ENCODE results near the gene TINAG.

Gene TINAG

DNA sequence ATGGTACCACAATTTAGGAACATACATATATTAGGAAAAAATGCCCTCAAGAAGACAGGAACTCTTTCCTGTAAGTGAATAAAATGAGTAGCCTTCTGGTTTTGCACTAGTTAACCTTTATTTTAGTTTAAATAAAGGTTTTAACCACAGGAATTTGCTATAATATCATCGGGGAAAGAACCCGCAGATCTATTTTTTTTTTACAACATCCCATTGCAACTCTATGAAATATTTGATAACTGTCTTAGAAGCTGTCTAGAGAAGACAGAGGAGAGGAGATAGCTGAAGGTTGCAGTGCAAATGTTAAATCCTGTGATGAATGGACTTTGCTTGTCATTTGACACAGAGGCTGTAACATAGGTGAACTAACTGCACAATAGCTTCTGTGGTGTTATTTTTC, 69.5 kb downstream of the TINAG start:
- H3K4me1 ChIP-seq (ENCODE audit: insufficient read depth, low read length), result no peaks in the 10 kb centered on the region
- H3K36me3 ChIP-seq (ENCODE audit: insufficient read depth, low read length), result no peaks in the 10 kb centered on the region
- no peak overlapping the region for H3K4me3 ChIP-seq (ENCODE audit: low read depth in 1 of 2, low read length in 2 of 2)
- no peak overlapping the region for H3K9ac ChIP-seq (ENCODE audit: low read length)
- H3K27me3 ChIP-seq (ENCODE audit: control insufficient read depth in 1 of 2, insufficient read depth in 2 of 2, low read length in 2 of 2), result no peaks in the 10 kb centered on the region
- no peak overlapping the region for H3K27ac ChIP-seq (ENCODE audit: low read depth, low read length)
- H3K9me3 ChIP-seq (ENCODE audit: low read length), result no peaks in the 10 kb centered on the region

DNA sequence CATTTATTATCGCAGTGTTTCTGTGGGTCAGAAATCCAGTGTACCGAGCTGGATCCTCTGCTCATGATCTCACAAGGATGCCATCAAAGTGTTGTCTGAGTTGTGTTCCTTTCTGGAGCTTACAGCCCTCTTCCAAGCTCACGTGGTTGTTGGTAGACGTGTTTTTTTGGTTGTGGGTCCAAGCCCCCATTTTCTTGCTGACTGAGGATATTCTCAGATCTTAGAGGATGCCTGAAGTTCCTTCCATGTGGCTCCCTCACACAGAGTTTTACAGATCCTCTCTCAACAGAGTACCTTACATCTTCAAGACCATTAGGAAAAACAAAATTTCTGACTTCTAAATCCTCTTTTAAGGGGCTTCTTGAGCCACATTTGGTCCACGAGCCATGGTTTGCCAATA, 78.1 kb downstream of the TINAG start:
- no peaks in the 10 kb centered on the region for H3K27me3 ChIP-seq (ENCODE audit: control insufficient read depth in 1 of 2, insufficient read depth in 2 of 2, low read length in 2 of 2)
- no peak overlapping the region for H3K4me3 ChIP-seq (ENCODE audit: low read depth in 1 of 2, low read length in 2 of 2)
- no peaks in the 10 kb centered on the region for H3K9me3 ChIP-seq (ENCODE audit: low read length)
- H3K36me3 ChIP-seq (ENCODE audit: insufficient read depth, low read length), result no peaks in the 10 kb centered on the region
- H3K9ac ChIP-seq (ENCODE audit: low read length), result no peak overlapping the region
- H3K4me1 ChIP-seq (ENCODE audit: insufficient read depth, low read length), result no peaks in the 10 kb centered on the region
- no peak overlapping the region for H3K27ac ChIP-seq (ENCODE audit: low read depth, low read length)

DNA sequence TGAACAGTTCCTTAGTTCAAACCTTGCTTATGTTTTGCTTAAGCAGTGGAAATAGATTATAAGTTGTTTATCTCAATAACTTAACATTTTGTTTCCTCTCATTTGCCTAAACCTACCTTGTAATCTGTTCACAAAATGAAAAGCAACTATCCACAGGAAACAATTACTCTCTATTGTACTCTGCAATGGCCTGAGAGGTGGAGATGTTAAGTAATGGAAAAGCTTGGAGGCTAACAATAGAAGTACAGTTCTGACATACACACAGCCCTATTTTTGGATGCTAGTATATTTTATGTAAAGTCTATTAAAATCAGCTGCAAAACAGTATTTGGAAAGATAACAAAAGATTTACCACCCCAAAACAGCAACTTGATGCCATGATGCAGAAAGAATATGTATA, 82.1 kb downstream of the TINAG start:
- H3K4me3 ChIP-seq (ENCODE audit: low read depth in 1 of 2, low read length in 2 of 2), result no peak overlapping the region
- H3K4me1 ChIP-seq (ENCODE audit: insufficient read depth, low read length), result no peaks in the 10 kb centered on the region

DNA sequence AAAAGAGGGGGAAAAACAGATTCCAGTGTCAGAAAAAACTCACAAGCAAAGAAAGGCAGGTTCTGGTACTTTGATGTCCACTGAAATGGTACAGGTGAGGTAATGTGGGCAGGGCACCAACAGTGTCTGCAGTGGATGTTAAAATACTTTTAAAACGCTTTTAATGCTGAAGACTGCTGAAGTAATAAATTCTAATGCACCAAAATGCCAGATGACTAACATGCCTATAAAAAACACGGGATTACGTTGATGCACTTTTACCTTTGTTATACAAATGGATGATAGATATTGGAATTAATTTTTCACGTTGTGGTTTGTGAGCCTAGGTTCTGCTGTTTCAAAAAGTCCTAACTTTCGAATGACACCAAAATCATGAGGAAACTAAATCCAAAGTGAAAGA, 83.3 kb downstream of the TINAG start:
- no peak overlapping the region for H3K9ac ChIP-seq (ENCODE audit: low read length)
- H3K27ac ChIP-seq (ENCODE audit: low read depth, low read length), result no peak overlapping the region
- H3K36me3 ChIP-seq (ENCODE audit: insufficient read depth, low read length), result no peaks in the 10 kb centered on the region
- H3K27me3 ChIP-seq (ENCODE audit: control insufficient read depth in 1 of 2, insufficient read depth in 2 of 2, low read length in 2 of 2), result no peaks in the 10 kb centered on the region
- no peaks in the 10 kb centered on the region for H3K9me3 ChIP-seq (ENCODE audit: low read length)
- no peak overlapping the region for H3K4me3 ChIP-seq (ENCODE audit: low read depth in 1 of 2, low read length in 2 of 2)
- H3K4me1 ChIP-seq (ENCODE audit: insufficient read depth, low read length), result no peaks in the 10 kb centered on the region

More for the DNA sequence above, 82.1 kb downstream of the TINAG start:
- Histone ChIP-seq H3K9ac (ENCODE audit: low read length) (no peak overlapping the region), H3K36me3 (ENCODE audit: insufficient read depth, low read length) (no peaks in the 10 kb centered on the region), H3K27ac (ENCODE audit: low read depth, low read length) (no peak overlapping the region), H3K9me3 (ENCODE audit: low read length) (no peaks in the 10 kb centered on the region), H3K27me3 (ENCODE audit: control insufficient read depth in 1 of 2, insufficient read depth in 2 of 2, low read length in 2 of 2) (no peaks in the 10 kb centered on the region)

DNA sequence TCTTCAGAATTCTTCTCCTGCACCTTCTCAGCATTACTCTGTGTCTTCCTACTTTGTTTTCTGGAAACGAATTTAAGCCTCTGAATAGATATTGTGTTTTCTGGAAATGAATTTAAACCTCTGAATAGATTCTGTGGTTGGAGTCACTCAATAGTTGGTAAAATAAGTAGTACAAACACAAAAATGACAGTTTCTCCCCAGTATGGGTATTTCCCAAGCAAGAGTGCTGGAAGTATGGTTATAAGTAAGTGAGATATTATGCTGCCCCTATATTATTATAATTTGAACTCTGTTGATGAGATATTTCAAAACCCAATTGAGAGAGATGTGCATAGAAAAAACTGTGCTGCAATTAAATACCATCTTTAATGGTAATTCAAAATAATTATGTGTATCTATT, 94.9 kb downstream of the TINAG start:
- no peaks in the 10 kb centered on the region for H3K36me3 ChIP-seq (ENCODE audit: insufficient read depth, low read length)
- H3K27me3 ChIP-seq (ENCODE audit: control insufficient read depth in 1 of 2, insufficient read depth in 2 of 2, low read length in 2 of 2), result no peaks in the 10 kb centered on the region
- no peak overlapping the region for H3K27ac ChIP-seq (ENCODE audit: low read depth, low read length)
- no peaks in the 10 kb centered on the region for H3K9me3 ChIP-seq (ENCODE audit: low read length)
- H3K9ac ChIP-seq (ENCODE audit: low read length), result no peak overlapping the region
- H3K4me3 ChIP-seq (ENCODE audit: low read depth in 1 of 2, low read length in 2 of 2), result no peak overlapping the region
- H3K4me1 ChIP-seq (ENCODE audit: insufficient read depth, low read length), result no peaks in the 10 kb centered on the region

DNA sequence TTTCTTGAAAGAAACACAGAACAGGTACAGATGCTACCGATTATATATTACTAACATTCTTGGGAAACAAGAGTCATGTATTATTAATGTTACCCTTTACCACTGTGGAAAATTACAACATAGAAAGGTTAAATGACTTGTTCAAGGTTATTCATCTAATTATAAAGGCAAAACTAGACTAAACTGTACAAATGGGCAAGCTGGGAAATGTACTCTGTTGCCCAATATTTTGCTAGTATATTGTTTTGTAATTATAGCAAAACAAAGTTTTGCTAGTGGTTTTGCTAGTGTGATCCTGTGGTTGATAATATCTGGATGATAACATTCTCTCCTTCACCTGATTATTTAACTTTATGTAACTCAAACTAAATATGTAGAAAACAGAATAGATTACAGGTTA, 96.5 kb downstream of the TINAG start:
- Histone ChIP-seq H3K4me3 (ENCODE audit: low read depth in 1 of 2, low read length in 2 of 2) (no peak overlapping the region), H3K27ac (ENCODE audit: low read depth, low read length) (no peak overlapping the region), H3K9ac (ENCODE audit: low read length) (no peak overlapping the region), H3K36me3 (ENCODE audit: insufficient read depth, low read length) (no peaks in the 10 kb centered on the region), H3K4me1 (ENCODE audit: insufficient read depth, low read length) (no peaks in the 10 kb centered on the region), H3K27me3 (ENCODE audit: control insufficient read depth in 1 of 2, insufficient read depth in 2 of 2, low read length in 2 of 2) (no peaks in the 10 kb centered on the region), H3K9me3 (ENCODE audit: low read length) (no peaks in the 10 kb centered on the region)

DNA sequence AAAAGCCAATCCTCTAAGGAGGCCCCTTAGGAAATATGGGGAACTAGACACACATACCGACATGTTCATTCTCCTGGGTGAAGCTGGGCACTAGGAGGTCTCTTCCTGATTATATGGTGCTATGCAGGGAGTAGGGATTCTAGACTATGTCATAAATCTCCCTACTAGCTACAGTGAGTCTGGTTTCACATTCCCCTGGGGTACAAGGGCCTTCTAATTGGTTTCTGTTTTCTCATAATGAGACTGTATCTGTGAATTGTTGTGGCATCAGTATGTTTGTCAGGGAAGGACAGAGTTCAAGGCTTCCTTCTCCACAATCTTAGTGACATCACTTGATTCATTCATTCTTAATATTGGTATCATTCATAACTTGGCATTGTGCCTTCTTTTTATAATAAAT, 103.5 kb downstream of the TINAG start:
- Histone ChIP-seq H3K36me3 (ENCODE audit: insufficient read depth, low read length) (no peaks in the 10 kb centered on the region), H3K9me3 (ENCODE audit: low read length) (no peaks in the 10 kb centered on the region), H3K27me3 (ENCODE audit: control insufficient read depth in 1 of 2, insufficient read depth in 2 of 2, low read length in 2 of 2) (no peaks in the 10 kb centered on the region), H3K9ac (ENCODE audit: low read length) (no peak overlapping the region), H3K27ac (ENCODE audit: low read depth, low read length) (no peak overlapping the region), H3K4me1 (ENCODE audit: insufficient read depth, low read length) (no peaks in the 10 kb centered on the region), H3K4me3 (ENCODE audit: low read depth in 1 of 2, low read length in 2 of 2) (no peak overlapping the region)

DNA sequence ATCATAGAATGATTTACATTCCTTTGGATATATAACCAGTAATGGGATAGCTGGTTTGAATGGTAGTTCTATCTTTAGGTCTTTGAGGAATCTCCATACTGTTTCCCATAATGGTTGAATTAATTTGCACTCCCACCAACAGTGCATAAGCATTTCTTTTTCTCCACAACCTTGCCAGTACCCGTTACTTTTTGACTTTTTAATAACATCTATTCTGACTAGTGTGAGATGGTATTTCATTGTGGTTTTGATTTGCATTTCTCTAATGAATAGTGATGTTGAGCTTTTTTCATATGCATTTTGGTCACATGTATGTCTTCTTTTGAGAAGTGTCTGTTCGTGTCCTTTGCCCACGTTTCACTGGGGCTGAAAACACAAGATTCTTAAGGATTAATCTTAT, 107.3 kb downstream of the TINAG start:
- H3K27ac ChIP-seq (ENCODE audit: low read depth, low read length), result no peak overlapping the region

DNA sequence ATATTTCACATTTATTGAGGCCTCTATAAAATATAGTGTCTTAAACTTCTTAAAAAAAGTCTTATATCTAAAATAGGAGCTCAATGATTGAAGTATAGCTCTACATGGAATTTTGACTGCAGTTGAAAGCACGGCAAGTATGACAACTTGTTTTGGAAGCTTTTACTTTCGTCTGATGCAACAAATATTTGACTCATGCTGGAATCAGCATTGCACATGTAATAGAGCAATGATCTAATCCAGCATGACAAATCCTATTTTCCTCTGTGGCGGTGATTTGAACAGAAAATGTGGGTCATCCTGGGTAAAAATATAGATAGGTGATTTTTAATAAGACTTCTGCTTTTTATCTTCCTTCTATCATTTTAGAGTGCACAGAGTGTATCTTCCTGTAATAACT, 111.6 kb downstream of the TINAG start:
- Histone ChIP-seq H3K36me3 (ENCODE audit: insufficient read depth, low read length) (no peaks in the 10 kb centered on the region), H3K9ac (ENCODE audit: low read length) (no peak overlapping the region), H3K27me3 (ENCODE audit: control insufficient read depth in 1 of 2, insufficient read depth in 2 of 2, low read length in 2 of 2) (no peaks in the 10 kb centered on the region), H3K9me3 (ENCODE audit: low read length) (no peaks in the 10 kb centered on the region), H3K4me3 (ENCODE audit: low read depth in 1 of 2, low read length in 2 of 2) (no peak overlapping the region), H3K27ac (ENCODE audit: low read depth, low read length) (no peak overlapping the region), H3K4me1 (ENCODE audit: insufficient read depth, low read length) (no peaks in the 10 kb centered on the region)

More for the DNA sequence above, 107.3 kb downstream of the TINAG start:
- no peaks in the 10 kb centered on the region for H3K4me1 ChIP-seq (ENCODE audit: insufficient read depth, low read length)
- H3K27me3 ChIP-seq (ENCODE audit: control insufficient read depth in 1 of 2, insufficient read depth in 2 of 2, low read length in 2 of 2), result no peaks in the 10 kb centered on the region
- no peaks in the 10 kb centered on the region for H3K36me3 ChIP-seq (ENCODE audit: insufficient read depth, low read length)
- H3K9me3 ChIP-seq (ENCODE audit: low read length), result no peaks in the 10 kb centered on the region
- no peak overlapping the region for H3K4me3 ChIP-seq (ENCODE audit: low read depth in 1 of 2, low read length in 2 of 2)
- no peak overlapping the region for H3K9ac ChIP-seq (ENCODE audit: low read length)

DNA sequence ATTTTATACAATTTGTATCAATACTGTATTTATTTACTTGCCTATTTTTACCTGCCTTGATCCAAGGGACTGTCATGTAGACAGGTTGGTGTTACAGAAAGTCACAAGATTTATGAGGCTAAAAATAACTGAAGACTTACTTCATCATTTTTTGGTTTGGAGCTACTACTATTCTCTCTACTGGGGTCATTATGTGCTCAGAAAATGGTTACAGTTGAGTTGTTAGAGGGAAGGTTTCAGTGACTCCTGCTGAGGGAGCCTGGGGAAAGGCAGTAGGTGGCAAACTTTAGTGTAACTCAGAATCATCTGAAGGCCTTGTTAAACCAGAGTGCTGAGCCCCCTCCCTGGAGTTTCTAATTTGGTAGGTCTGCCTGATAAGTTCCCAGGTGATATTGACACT, 118.8 kb downstream of the TINAG start:
- no peaks in the 10 kb centered on the region for H3K9me3 ChIP-seq (ENCODE audit: low read length)
- no peaks in the 10 kb centered on the region for H3K27me3 ChIP-seq (ENCODE audit: control insufficient read depth in 1 of 2, insufficient read depth in 2 of 2, low read length in 2 of 2)
- no peak overlapping the region for H3K4me3 ChIP-seq (ENCODE audit: low read depth in 1 of 2, low read length in 2 of 2)
- H3K9ac ChIP-seq (ENCODE audit: low read length), result no peak overlapping the region
- H3K36me3 ChIP-seq (ENCODE audit: insufficient read depth, low read length), result no peaks in the 10 kb centered on the region
- H3K27ac ChIP-seq (ENCODE audit: low read depth, low read length), result no peak overlapping the region
- H3K4me1 ChIP-seq (ENCODE audit: insufficient read depth, low read length), result no peaks in the 10 kb centered on the region

DNA sequence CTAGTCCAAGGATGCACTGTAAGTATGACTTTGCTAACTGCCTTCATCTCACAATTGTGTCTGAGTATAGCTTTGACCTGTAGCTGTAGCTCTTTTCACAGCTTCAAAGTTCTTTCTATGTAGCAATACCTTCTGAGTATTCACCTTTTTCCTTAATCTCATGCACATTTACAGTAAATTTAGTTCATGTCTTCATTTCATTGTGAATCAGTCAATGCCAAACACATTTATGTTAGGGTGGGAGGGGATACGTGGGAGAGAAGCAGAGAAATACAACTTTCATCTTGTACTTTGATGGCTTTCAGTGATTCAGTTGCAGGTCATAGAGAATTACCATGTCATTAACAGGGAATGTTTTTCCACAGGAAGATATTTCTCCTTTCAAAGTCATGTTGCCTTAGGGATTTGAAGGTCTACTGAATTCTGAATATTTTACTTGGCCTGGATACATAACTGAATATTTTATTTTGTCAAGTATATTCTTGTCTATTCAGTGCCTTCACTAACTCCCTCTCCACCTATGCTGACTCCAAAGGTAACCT, 119.2 kb downstream of the TINAG start:
- Histone ChIP-seq H3K27ac (ENCODE audit: low read depth, low read length) (no peak overlapping the region), H3K4me1 (ENCODE audit: insufficient read depth, low read length) (no peaks in the 10 kb centered on the region), H3K27me3 (ENCODE audit: control insufficient read depth in 1 of 2, insufficient read depth in 2 of 2, low read length in 2 of 2) (no peaks in the 10 kb centered on the region), H3K9me3 (ENCODE audit: low read length) (no peaks in the 10 kb centered on the region), H3K36me3 (ENCODE audit: insufficient read depth, low read length) (no peaks in the 10 kb centered on the region), H3K9ac (ENCODE audit: low read length) (no peak overlapping the region), H3K4me3 (ENCODE audit: low read depth in 1 of 2, low read length in 2 of 2) (no peak overlapping the region)

DNA sequence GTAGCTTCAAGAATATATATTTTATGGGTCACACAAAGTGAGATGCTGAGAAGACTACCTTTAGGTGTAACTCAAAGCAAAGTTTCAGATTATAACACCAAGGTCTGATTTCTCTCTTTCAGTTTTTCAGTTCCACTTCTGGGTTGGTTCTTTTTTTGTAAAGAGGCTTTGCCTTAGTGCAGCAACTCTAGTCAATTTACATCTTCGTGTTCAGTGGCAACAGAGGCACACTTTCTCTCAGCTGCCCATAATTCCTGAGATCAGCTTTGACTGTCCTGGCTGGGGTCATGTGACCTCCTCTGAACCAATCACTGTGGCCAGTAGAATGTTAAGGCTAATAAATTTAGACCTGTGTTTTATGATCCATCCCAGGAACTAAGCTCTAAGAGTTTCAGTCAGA, 120.2 kb downstream of the TINAG start:
- Histone ChIP-seq H3K27ac (ENCODE audit: low read depth, low read length) (no peak overlapping the region), H3K9me3 (ENCODE audit: low read length) (no peaks in the 10 kb centered on the region), H3K4me3 (ENCODE audit: low read depth in 1 of 2, low read length in 2 of 2) (no peak overlapping the region), H3K4me1 (ENCODE audit: insufficient read depth, low read length) (no peaks in the 10 kb centered on the region), H3K9ac (ENCODE audit: low read length) (no peak overlapping the region), H3K36me3 (ENCODE audit: insufficient read depth, low read length) (no peaks in the 10 kb centered on the region), H3K27me3 (ENCODE audit: control insufficient read depth in 1 of 2, insufficient read depth in 2 of 2, low read length in 2 of 2) (no peaks in the 10 kb centered on the region)

Data from muscle layer of colon (tissue), 2 donors.